KMS-11 (cell line): ENCODE results near the gene SP3.
A peak's percentile ranks its signal among the peaks of the same experiment; 100 is the strongest.

ENCODE experiments used
- H2AFZ ChIP-seq: fragments of 200-600 bp; sonication (generic); 2 replicates; pipeline ENCODE4 v1.6.1; 2016; ENCODE audit warnings: antibody characterized with exemption, mixed run types, low read depth
- H3K27ac ChIP-seq: fragments of 200-600 bp; sonication (generic); 2 replicates; pipeline ENCODE4 v1.6.1; 2016; ENCODE audit warnings: mild to moderate bottlenecking, mixed run types
- H3K27me3 ChIP-seq: fragments of 200-600 bp; sonication (generic); 2 replicates; pipeline ENCODE4 v1.6.1; 2017; ENCODE audit warnings: mild to moderate bottlenecking, low read depth, mixed run types, moderate library complexity; ENCODE audit not compliant: insufficient read depth
- H3K36me3 ChIP-seq: fragments of 200-600 bp; sonication (generic); 2 replicates; pipeline ENCODE4 v1.6.1; 2017; ENCODE audit warnings: mild to moderate bottlenecking, mixed run types; ENCODE audit not compliant: insufficient read depth
- H3K4me1 ChIP-seq: fragments of 200-600 bp; sonication (generic); 2 replicates; pipeline ENCODE4 v1.6.1; 2016; ENCODE audit warnings: mild to moderate bottlenecking, low read depth, mixed run types; ENCODE audit not compliant: poor library complexity, severe bottlenecking
- H3K4me2 ChIP-seq: fragments of 200-600 bp; sonication (generic); 2 replicates; pipeline ENCODE4 v1.7.0; 2016; ENCODE audit warnings: mild to moderate bottlenecking, mixed run types
- H3K4me3 ChIP-seq: fragments of 200-600 bp; sonication (generic); IDR thresholded peaks from 2 replicates; pipeline ENCODE4 v1.6.1; 2017; ENCODE audit warnings: low read depth, low read length, mixed read lengths; ENCODE audit not compliant: insufficient read depth
- H3K79me2 ChIP-seq: fragments of 200-600 bp; sonication (generic); 2 replicates; pipeline ENCODE4 v1.6.1; 2016; ENCODE audit warnings: low read depth, mixed run types; ENCODE audit not compliant: insufficient read depth
- H3K9ac ChIP-seq: fragments of 200-600 bp; sonication (generic); 2 replicates; pipeline ENCODE4 v1.6.1; 2016; ENCODE audit warnings: mild to moderate bottlenecking, mixed run types
- H4K20me1 ChIP-seq: fragments of 200-600 bp; sonication (generic); 2 replicates; pipeline ENCODE4 v1.6.1; 2016; ENCODE audit warnings: mild to moderate bottlenecking, mixed run types; ENCODE audit not compliant: insufficient read depth
- TF ChIP-seq, protein P1 (sequence below): fragments of 200-600 bp; sonication (generic); conservative IDR thresholded peaks from 2 replicates; pipeline ENCODE4 v1.6.1; 2017; ENCODE audit warnings: low read depth, mild to moderate bottlenecking, antibody characterized with exemption, low read length, moderate library complexity, mixed read lengths

SP3 gene

GRCh38 chr2:173996766-173997165 is 31.6 kb upstream of the SP3 start:
- Histone ChIP-seq H3K4me1 (peaks cover 15% of the 10 kb centered on the region), H3K4me3 (no peak overlapping the region), H3K4me2 (no peak overlapping the region), H3K36me3 (no peaks in the 10 kb centered on the region), H4K20me1 (no peaks in the 10 kb centered on the region), H3K79me2 (no peaks in the 10 kb centered on the region), H3K27ac (no peak overlapping the region), H3K9ac (no peak overlapping the region), H3K27me3 (no peaks in the 10 kb centered on the region), H2AFZ (no peak overlapping the region)
- TF ChIP-seq, protein P1, sequence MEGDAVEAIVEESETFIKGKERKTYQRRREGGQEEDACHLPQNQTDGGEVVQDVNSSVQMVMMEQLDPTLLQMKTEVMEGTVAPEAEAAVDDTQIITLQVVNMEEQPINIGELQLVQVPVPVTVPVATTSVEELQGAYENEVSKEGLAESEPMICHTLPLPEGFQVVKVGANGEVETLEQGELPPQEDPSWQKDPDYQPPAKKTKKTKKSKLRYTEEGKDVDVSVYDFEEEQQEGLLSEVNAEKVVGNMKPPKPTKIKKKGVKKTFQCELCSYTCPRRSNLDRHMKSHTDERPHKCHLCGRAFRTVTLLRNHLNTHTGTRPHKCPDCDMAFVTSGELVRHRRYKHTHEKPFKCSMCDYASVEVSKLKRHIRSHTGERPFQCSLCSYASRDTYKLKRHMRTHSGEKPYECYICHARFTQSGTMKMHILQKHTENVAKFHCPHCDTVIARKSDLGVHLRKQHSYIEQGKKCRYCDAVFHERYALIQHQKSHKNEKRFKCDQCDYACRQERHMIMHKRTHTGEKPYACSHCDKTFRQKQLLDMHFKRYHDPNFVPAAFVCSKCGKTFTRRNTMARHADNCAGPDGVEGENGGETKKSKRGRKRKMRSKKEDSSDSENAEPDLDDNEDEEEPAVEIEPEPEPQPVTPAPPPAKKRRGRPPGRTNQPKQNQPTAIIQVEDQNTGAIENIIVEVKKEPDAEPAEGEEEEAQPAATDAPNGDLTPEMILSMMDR = no peak

- Histone ChIP-seq H2AFZ (no peak overlapping the region), H3K79me2 (no peaks in the 10 kb centered on the region), H3K4me2 (no peak overlapping the region), H3K4me1 (peaks cover 48% of the 10 kb centered on the region), H3K4me3 (no peak overlapping the region), H3K27me3 (no peaks in the 10 kb centered on the region), H3K27ac (no peak overlapping the region), H4K20me1 (no peaks in the 10 kb centered on the region), H3K36me3 (no peaks in the 10 kb centered on the region), H3K9ac (no peak overlapping the region)
- TF ChIP-seq, protein P1 = no peak
These were observed 28.3 kb upstream of the SP3 start for GRCh38 chr2:173993459-173993858.

- H3K4me1 ChIP-seq = peaks cover 59% of the 10 kb centered on the region
- TF ChIP-seq, protein P1 = no peak
- no peaks in the 10 kb centered on the region for H3K36me3 ChIP-seq
- H4K20me1 ChIP-seq = no peaks in the 10 kb centered on the region
- H3K79me2 ChIP-seq = no peaks in the 10 kb centered on the region
- H2AFZ ChIP-seq = peak overlapping the region; percentile 74; the same call in 1 of the 2 replicates
- peak overlapping the region; percentile 55 for H3K27ac ChIP-seq
- no peak overlapping the region for H3K4me3 ChIP-seq
- H3K9ac ChIP-seq = peak overlapping the region; percentile 6; the same call in 1 of the 2 replicates
- no peaks in the 10 kb centered on the region for H3K27me3 ChIP-seq
- H3K4me2 ChIP-seq = peak overlapping the region; percentile 66; the same call in 1 of the 2 replicates
These were observed 26.8 kb upstream of the SP3 start for GRCh38 chr2:173991856-173992588.

- Histone ChIP-seq H3K4me3 (no peak overlapping the region), H2AFZ (peak overlapping the region; percentile 74; the same call in 1 of the 2 replicates), H3K27ac (peak overlapping the region; percentile 55), H4K20me1 (no peaks in the 10 kb centered on the region), H3K4me2 (peak overlapping the region; percentile 66; the same call in 1 of the 2 replicates), H3K4me1 (peaks cover 56% of the 10 kb centered on the region), H3K9ac (peak overlapping the region; percentile 6; the same call in 1 of the 2 replicates), H3K36me3 (no peaks in the 10 kb centered on the region), H3K27me3 (no peaks in the 10 kb centered on the region), H3K79me2 (no peaks in the 10 kb centered on the region)
- TF ChIP-seq, protein P1 = no peak
These were observed 26.0 kb upstream of the SP3 start for GRCh38 chr2:173990970-173991819.
